Activated CD8-positive, alpha-beta memory T cell treated with anti-CD3 and anti-CD28 coated beads, Interleukin-2, amount 50 U/mL, for 1 hour (primary cell): ENCODE data around the gene OR11H7.
"Not testable (repeated sequence)": the region's sequence is repeated elsewhere in the genome, so short reads cannot be mapped to it uniquely, and the experiment has no call there.

Experiments
- DNase-seq: peaks from one replicate; pipeline ENCODE4 v3.0.0-alpha.2; 2020; ENCODE audit errors: extremely low read depth

Gene OR11H7

GRCh38 chr14:20278414-20278813 lies 49.6 kb downstream of the OR11H7 start:
- no peak for DNase-seq

GRCh38 chr14:20280265-20280664 lies 51.5 kb downstream of the OR11H7 start:
- not testable (repeated sequence) for DNase-seq
